PC-3 (cell line): Measurements from ENCODE around the gene RASL10A. TPM values are rescaled to one million over a fixed set of nuclear protein-coding genes. Genes with fewer than 3 reads are reported as not detected.
A peak's percentile ranks its signal among the peaks of the same experiment; 100 is the strongest.

ENCODE experiments used
- ATAC-seq: fragments of 200-7000 bp; cut with Tn5 transposase; 2 replicates; pipeline ENCODE4 v1.9.1; 2020; ENCODE audit warnings: mild to moderate bottlenecking, moderate library complexity
- BruUV-seq: library from RNA; stranded (reverse); fragments of 400-500 nt; replicated peaks from 2 replicates; lab custom pipeline; 2021; lab: Mats Ljungman, UMichigan
- CTCF ChIA-PET: fragments of 300-600 bp; sonication (Branson Sonifier 250); formaldehyde crosslinking; loops from one replicate; lab custom pipeline; 2022; ENCODE audit warnings: antibody characterized with exemption; lab: Charles Lee
- POLR2A ChIA-PET: fragments of 300-600 bp; sonication (Branson Sonifier 250); formaldehyde crosslinking; loops from one replicate; lab custom pipeline; 2022; ENCODE audit warnings: antibody characterized with exemption; ENCODE audit not compliant: unreplicated experiment; lab: Charles Lee
- DNase-seq: peaks from one replicate; pipeline ENCODE4 v3.0.0-alpha.2; 2015
- H2AFZ ChIP-seq: fragments of 300-600 bp; sonication (generic); 2 replicates; pipeline ENCODE4 v1.6.0; 2016; ENCODE audit warnings: antibody characterized with exemption, low read length
- H3F3A ChIP-seq: fragments of 300-600 bp; sonication (generic); one replicate; pipeline ENCODE4 v1.6.0; 2017; ENCODE audit warnings: antibody characterized with exemption, low read length, control low read depth, mild to moderate bottlenecking; ENCODE audit not compliant: unreplicated experiment
- H3K27ac ChIP-seq: fragments of 300-600 bp; sonication (generic); 2 replicates; pipeline ENCODE4 v1.5.1; 2016; ENCODE audit warnings: mild to moderate bottlenecking, low read length
- H3K27me3 ChIP-seq: fragments of 300-600 bp; sonication (generic); 2 replicates; pipeline ENCODE4 v1.6.1; 2016; ENCODE audit warnings: low read length, mixed read lengths
- H3K36me3 ChIP-seq: fragments of 300-600 bp; sonication (generic); 2 replicates; pipeline ENCODE4 v1.6.1; 2016; ENCODE audit warnings: low read depth, mixed run types, low read length, mixed read lengths
- H3K4me1 ChIP-seq: fragments of 300-600 bp; sonication (generic); 2 replicates; pipeline ENCODE4 v1.5.1; 2016; ENCODE audit warnings: low read length; ENCODE audit not compliant: insufficient read depth
- H3K4me2 ChIP-seq: fragments of 300-600 bp; sonication (generic); 2 replicates; pipeline ENCODE4 v1.6.0; 2016; ENCODE audit warnings: low read length
- H3K4me3 ChIP-seq: fragments of 300-600 bp; sonication (generic); 2 replicates; pipeline ENCODE4 v1.5.1; 2016; ENCODE audit warnings: mild to moderate bottlenecking, low read length, mixed read lengths
- H3K79me2 ChIP-seq: fragments of 300-600 bp; sonication (generic); 2 replicates; pipeline ENCODE4 v1.6.1; 2017; ENCODE audit warnings: low read length, mixed read lengths
- H3K9ac ChIP-seq: fragments of 300-600 bp; sonication (generic); 2 replicates; pipeline ENCODE4 v1.6.0; 2016; ENCODE audit warnings: mild to moderate bottlenecking, low read length
- H3K9me2 ChIP-seq: fragments of 300-600 bp; sonication (generic); replicated peaks from 2 replicates; pipeline ENCODE4 v1.6.1; 2016; ENCODE audit warnings: mixed run types, low read length, mixed read lengths
- H3K9me3 ChIP-seq: fragments of 300-600 bp; sonication (generic); 2 replicates; pipeline ENCODE4 v1.6.1; 2016; ENCODE audit warnings: low read length, mixed read lengths
- H4K20me1 ChIP-seq: fragments of 300-600 bp; sonication (generic); 2 replicates; pipeline ENCODE4 v1.6.1; 2016; ENCODE audit warnings: low read length, mixed read lengths
- EZH2 ChIP-seq: fragments of 300-600 bp; sonication (generic); IDR thresholded peaks from one replicate; pipeline ENCODE4 v1.6.1; 2017; ENCODE audit warnings: antibody characterized with exemption, mild to moderate bottlenecking, low read length; ENCODE audit not compliant: unreplicated experiment
- EZH2phosphoT487 ChIP-seq: fragments of 300-600 bp; sonication (generic); IDR thresholded peaks from 2 replicates; pipeline ENCODE4 v1.6.1; 2018; ENCODE audit warnings: mild to moderate bottlenecking, antibody characterized with exemption, low read length, borderline replicate concordance
- intact Hi-C: fragments of 100-400 bp; cut with micrococcal nuclease; formaldehyde crosslinking; loops from 2 replicates; pipeline ENCODE4 v1.9.0; 2023
- total RNA-seq: library from RNA; depleted of rRNA; stranded (reverse); fragments of >200 nt; gene quantifications from 2 replicates; pipeline ENCODE4 v1.2.3, GENCODE V29; 2014
- TF ChIP-seq, protein P1 (sequence below): fragments of 300-600 bp; sonication (generic); conservative IDR thresholded peaks from 2 replicates; pipeline ENCODE4 v1.5.1; 2017; ENCODE audit warnings: antibody characterized with exemption, low read depth, mild to moderate bottlenecking, low read length

RASL10A gene
- total RNA-seq, 1 experiment from 2014 or later = not detected

GRCh38 chr22:29269230-29269604 lies 46.3 kb downstream of the RASL10A start:
- Histone ChIP-seq H3K4me1 (peaks cover 27% of the 10 kb centered on the region), H3K9me2 (no peaks in the 10 kb centered on the region), H3F3A (no peaks in the 10 kb centered on the region), H3K9me3 (no peaks in the 10 kb centered on the region), H3K27me3 (no peaks in the 10 kb centered on the region), H4K20me1 (peaks cover 54% of the 10 kb centered on the region), H2AFZ (no peak overlapping the region), H3K4me3 (peak overlapping the region; percentile 99), H3K36me3 (peaks cover 36% of the 10 kb centered on the region), H3K4me2 (peak overlapping the region; percentile 85), H3K9ac (peak overlapping the region; percentile 100), H3K27ac (peak overlapping the region; percentile 97), H3K79me2 (peaks cover 84% of the 10 kb centered on the region)
- TF ChIP-seq, protein P1, sequence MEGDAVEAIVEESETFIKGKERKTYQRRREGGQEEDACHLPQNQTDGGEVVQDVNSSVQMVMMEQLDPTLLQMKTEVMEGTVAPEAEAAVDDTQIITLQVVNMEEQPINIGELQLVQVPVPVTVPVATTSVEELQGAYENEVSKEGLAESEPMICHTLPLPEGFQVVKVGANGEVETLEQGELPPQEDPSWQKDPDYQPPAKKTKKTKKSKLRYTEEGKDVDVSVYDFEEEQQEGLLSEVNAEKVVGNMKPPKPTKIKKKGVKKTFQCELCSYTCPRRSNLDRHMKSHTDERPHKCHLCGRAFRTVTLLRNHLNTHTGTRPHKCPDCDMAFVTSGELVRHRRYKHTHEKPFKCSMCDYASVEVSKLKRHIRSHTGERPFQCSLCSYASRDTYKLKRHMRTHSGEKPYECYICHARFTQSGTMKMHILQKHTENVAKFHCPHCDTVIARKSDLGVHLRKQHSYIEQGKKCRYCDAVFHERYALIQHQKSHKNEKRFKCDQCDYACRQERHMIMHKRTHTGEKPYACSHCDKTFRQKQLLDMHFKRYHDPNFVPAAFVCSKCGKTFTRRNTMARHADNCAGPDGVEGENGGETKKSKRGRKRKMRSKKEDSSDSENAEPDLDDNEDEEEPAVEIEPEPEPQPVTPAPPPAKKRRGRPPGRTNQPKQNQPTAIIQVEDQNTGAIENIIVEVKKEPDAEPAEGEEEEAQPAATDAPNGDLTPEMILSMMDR = no peak
- TF ChIP-seq EZH2phosphoT487 (no peak), EZH2 (no peak)
- ChIA-PET CTCF (no interaction called here), POLR2A (no interaction called here)
- BruUV-seq = TSS peak; percentile 40
- DNase-seq = no peak
- ATAC-seq = no peak
- intact Hi-C loops = loop anchor here (2.0 kb wide), 1 partner anchor 38 kb away; the partner anchor contains the start of gene GAS2L1

- H3K27ac ChIP-seq = peak overlapping the region; percentile 97
- H3K79me2 ChIP-seq = peaks cover 79% of the 10 kb centered on the region
- H3K9me3 ChIP-seq = no peaks in the 10 kb centered on the region
- POLR2A ChIA-PET = no interaction called here
- BruUV-seq = no TSS peak
- no peaks in the 10 kb centered on the region for H3K27me3 ChIP-seq
- peak overlapping the region; percentile 85 for H3K4me2 ChIP-seq
- H4K20me1 ChIP-seq = peaks cover 49% of the 10 kb centered on the region
- H3K4me3 ChIP-seq = peak overlapping the region; percentile 99
- H2AFZ ChIP-seq = peak overlapping the region; percentile 99; the same call in 1 of the 2 replicates
- ATAC-seq (peak; percentile 25), DNase-seq (peak; percentile 31)
- no peaks in the 10 kb centered on the region for H3K9me2 ChIP-seq
- TF ChIP-seq EZH2phosphoT487 (no peak), EZH2 (no peak)
- TF ChIP-seq, protein P1 = no peak
- no peaks in the 10 kb centered on the region for H3F3A ChIP-seq
- H3K36me3 ChIP-seq = peaks cover 31% of the 10 kb centered on the region
- CTCF ChIA-PET = no interaction called here
- intact Hi-C loops = loop anchor here (2.0 kb wide), 1 partner anchor 38 kb away; the partner anchor contains the start of gene GAS2L1
- H3K4me1 ChIP-seq = peaks cover 27% of the 10 kb centered on the region
- peak overlapping the region; percentile 100 for H3K9ac ChIP-seq
These were observed 46.8 kb downstream of the RASL10A start for GRCh38 chr22:29268511-29269229.
